ENCODE data around the gene HTR1D.

HTR1D gene

DNA sequence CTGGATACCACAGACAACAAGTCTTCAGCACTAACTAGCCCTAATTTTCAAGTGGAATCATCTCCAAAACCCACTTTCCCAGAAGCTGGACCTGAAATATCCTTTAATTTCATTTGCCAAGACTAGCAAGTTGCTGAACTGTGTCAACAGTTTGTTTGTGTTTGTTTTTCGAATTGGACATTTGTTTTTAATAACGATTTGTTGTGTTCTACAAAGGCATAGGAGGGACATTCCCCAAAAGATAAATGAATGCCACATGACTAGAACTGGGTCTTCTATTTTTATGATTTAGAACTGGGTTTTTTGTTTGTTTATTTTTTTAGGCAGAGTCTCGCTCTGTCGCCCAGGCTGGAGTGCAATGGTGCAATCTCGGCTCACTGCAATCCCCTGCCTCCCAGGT lies 66.6 kb downstream of the HTR1D start:
- no peaks in the 10 kb centered on the region for H3K4me1 ChIP-seq (ENCODE audit: insufficient read depth, insufficient read length)
- TF ChIP-seq ZNF274 (IDR thresholded peaks at IDR 0.05; ENCODE audit: low read depth, low read length): no peak
- no peak for TF ChIP-seq SUZ12 (IDR thresholded peaks at IDR 0.05; ENCODE audit: extremely low read depth, insufficient read depth, insufficient read length)
- TF ChIP-seq YY1 (IDR thresholded peaks at IDR 0.05; ENCODE audit: insufficient read depth, insufficient read length): no peak
- no peak for DNase-seq (ENCODE audit: low read depth, low spot score)
- H3K9ac ChIP-seq (ENCODE audit: insufficient read length, low read depth): no peak overlapping the region
- no peaks in the 10 kb centered on the region for H3K27me3 ChIP-seq (ENCODE audit: insufficient read depth, insufficient read length)
- peaks cover 5% of the 10 kb centered on the region for H3K36me3 ChIP-seq (ENCODE audit: insufficient read depth, insufficient read length, low read length)
- no peaks in the 10 kb centered on the region for H3K9me3 ChIP-seq (ENCODE audit: insufficient read depth, low read length)
- H3K4me3 ChIP-seq (ENCODE audit: insufficient read length, low read depth): no peak overlapping the region

GRCh38 chr1:23150125-23150524 lies 67.2 kb downstream of the HTR1D start:
- Histone ChIP-seq H3K9ac (ENCODE audit: insufficient read length, low read depth) (no peak overlapping the region), H3K9me3 (ENCODE audit: insufficient read depth, low read length) (no peaks in the 10 kb centered on the region), H3K4me1 (ENCODE audit: insufficient read depth, insufficient read length) (no peaks in the 10 kb centered on the region), H3K36me3 (ENCODE audit: insufficient read depth, insufficient read length, low read length) (peaks cover 5% of the 10 kb centered on the region), H3K4me3 (ENCODE audit: insufficient read length, low read depth) (no peak overlapping the region), H3K27me3 (ENCODE audit: insufficient read depth, insufficient read length) (no peaks in the 10 kb centered on the region)
- TF ChIP-seq YY1 (IDR thresholded peaks at IDR 0.05; ENCODE audit: insufficient read depth, insufficient read length) (no peak), ZNF274 (IDR thresholded peaks at IDR 0.05; ENCODE audit: low read depth, low read length) (no peak), SUZ12 (IDR thresholded peaks at IDR 0.05; ENCODE audit: extremely low read depth, insufficient read depth, insufficient read length) (no peak)
- no peak for DNase-seq (ENCODE audit: low read depth, low spot score)

- no peak for TF ChIP-seq ZNF274 (IDR thresholded peaks at IDR 0.05; ENCODE audit: low read depth, low read length)
- TF ChIP-seq YY1 (IDR thresholded peaks at IDR 0.05; ENCODE audit: insufficient read depth, insufficient read length): no peak
- no peak for TF ChIP-seq SUZ12 (IDR thresholded peaks at IDR 0.05; ENCODE audit: extremely low read depth, insufficient read depth, insufficient read length)
- Histone ChIP-seq H3K36me3 (ENCODE audit: insufficient read depth, insufficient read length, low read length) (peaks cover 14% of the 10 kb centered on the region), H3K9me3 (ENCODE audit: insufficient read depth, low read length) (no peaks in the 10 kb centered on the region), H3K4me3 (ENCODE audit: insufficient read length, low read depth) (no peak overlapping the region), H3K4me1 (ENCODE audit: insufficient read depth, insufficient read length) (no peaks in the 10 kb centered on the region), H3K27me3 (ENCODE audit: insufficient read depth, insufficient read length) (no peaks in the 10 kb centered on the region), H3K9ac (ENCODE audit: insufficient read length, low read depth) (no peak overlapping the region)
- no peak for DNase-seq (ENCODE audit: low read depth, low spot score)
Observed at GRCh38 chr1:23149114-23149513, 68.2 kb downstream of the HTR1D start.

- no peak for DNase-seq (ENCODE audit: low read depth, low spot score)
- no peaks in the 10 kb centered on the region for H3K9me3 ChIP-seq (ENCODE audit: insufficient read depth, low read length)
Observed at GRCh38 chr1:23148084-23148483, 69.2 kb downstream of the HTR1D start.

More at GRCh38 chr1:23148084-23148483, 69.2 kb downstream of the HTR1D start:
- Histone ChIP-seq H3K4me1 (ENCODE audit: insufficient read depth, insufficient read length) (no peaks in the 10 kb centered on the region), H3K9ac (ENCODE audit: insufficient read length, low read depth) (no peak overlapping the region), H3K36me3 (ENCODE audit: insufficient read depth, insufficient read length, low read length) (peaks cover 14% of the 10 kb centered on the region), H3K27me3 (ENCODE audit: insufficient read depth, insufficient read length) (no peaks in the 10 kb centered on the region), H3K4me3 (ENCODE audit: insufficient read length, low read depth) (no peak overlapping the region)
- TF ChIP-seq ZNF274 (IDR thresholded peaks at IDR 0.05; ENCODE audit: low read depth, low read length) (no peak), SUZ12 (IDR thresholded peaks at IDR 0.05; ENCODE audit: extremely low read depth, insufficient read depth, insufficient read length) (no peak), YY1 (IDR thresholded peaks at IDR 0.05; ENCODE audit: insufficient read depth, insufficient read length) (no peak)

Measured in NT2/D1 (cell line).